ENCODE measurements around the gene C7orf33.

C7orf33 gene, protein sequence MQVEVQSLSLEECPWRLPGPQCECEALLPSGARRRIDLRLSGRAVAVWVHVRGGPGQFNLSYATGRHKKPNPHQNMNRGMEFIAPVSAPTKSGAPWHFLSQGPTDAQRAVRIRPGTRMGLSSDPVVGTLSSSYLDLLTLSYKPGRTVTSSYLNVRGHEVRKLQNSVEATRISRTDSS
- long read RNA-seq, result 0 reads

DNA sequence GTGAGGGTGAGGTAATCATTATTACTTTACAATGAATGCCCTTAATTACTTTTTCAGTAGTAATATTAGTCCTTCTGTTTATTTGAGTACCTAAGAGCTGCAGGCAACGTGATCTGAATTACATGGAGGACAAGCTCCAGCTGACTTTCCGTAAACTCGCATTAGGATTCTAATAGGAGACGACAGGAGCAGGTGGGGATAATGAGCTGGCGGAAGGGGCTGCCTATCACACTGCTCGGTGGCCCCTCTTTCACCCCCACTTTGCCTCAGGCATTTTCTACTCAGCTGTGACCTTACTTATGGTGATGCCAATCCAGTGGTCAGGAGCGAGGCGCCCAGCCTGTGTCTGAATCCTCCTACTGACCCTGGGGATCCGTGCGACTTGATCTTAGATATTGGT lies at the start of gene C7orf33:
TSS of gene C7orf33 (plus strand) at position 296 of the 400 bp plus-strand sequence. CDS start 160 bp downstream, outside the sequence.
- no peak for TF ChIP-seq POLR2AphosphoS5 (IDR thresholded peaks at IDR 0.05; ENCODE audit: low read depth)
- no peak for TF ChIP-seq GABPA (IDR thresholded peaks at IDR 0.05; ENCODE audit: low read depth)
- TF ChIP-seq SPI1 (IDR thresholded peaks at IDR 0.05; ENCODE audit: borderline replicate concordance, low read depth), result no peak
- TF ChIP-seq, protein P1, sequence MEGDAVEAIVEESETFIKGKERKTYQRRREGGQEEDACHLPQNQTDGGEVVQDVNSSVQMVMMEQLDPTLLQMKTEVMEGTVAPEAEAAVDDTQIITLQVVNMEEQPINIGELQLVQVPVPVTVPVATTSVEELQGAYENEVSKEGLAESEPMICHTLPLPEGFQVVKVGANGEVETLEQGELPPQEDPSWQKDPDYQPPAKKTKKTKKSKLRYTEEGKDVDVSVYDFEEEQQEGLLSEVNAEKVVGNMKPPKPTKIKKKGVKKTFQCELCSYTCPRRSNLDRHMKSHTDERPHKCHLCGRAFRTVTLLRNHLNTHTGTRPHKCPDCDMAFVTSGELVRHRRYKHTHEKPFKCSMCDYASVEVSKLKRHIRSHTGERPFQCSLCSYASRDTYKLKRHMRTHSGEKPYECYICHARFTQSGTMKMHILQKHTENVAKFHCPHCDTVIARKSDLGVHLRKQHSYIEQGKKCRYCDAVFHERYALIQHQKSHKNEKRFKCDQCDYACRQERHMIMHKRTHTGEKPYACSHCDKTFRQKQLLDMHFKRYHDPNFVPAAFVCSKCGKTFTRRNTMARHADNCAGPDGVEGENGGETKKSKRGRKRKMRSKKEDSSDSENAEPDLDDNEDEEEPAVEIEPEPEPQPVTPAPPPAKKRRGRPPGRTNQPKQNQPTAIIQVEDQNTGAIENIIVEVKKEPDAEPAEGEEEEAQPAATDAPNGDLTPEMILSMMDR (IDR thresholded peaks at IDR 0.05; ENCODE audit: insufficient read depth, low read length), result no peak
- no peak within 1 kb of the TSS for H3K27ac ChIP-seq (replicated peaks)

GRCh38 chr7:148541891-148542504 lies 48.6 kb upstream of the C7orf33 start:
- Histone ChIP-seq H3K27me3 (ENCODE audit: insufficient read depth, poor library complexity, severe bottlenecking) (no peaks in the 10 kb centered on the region), H3K4me3 (replicated peaks; ENCODE audit: insufficient read depth, low read length) (no peak overlapping the region), H3K27ac (replicated peaks) (no peak overlapping the region)
- no peak for DNase-seq (ENCODE audit: low read depth in 1 of 2, low spot score in 1 of 2)
- TF ChIP-seq, protein P1 (IDR thresholded peaks at IDR 0.05; ENCODE audit: insufficient read depth, low read length), result no peak
- no peak for TF ChIP-seq SPI1 (IDR thresholded peaks at IDR 0.05; ENCODE audit: borderline replicate concordance, low read depth)
- no peak for TF ChIP-seq POLR2AphosphoS5 (IDR thresholded peaks at IDR 0.05; ENCODE audit: low read depth)
- TF ChIP-seq, protein P2, sequence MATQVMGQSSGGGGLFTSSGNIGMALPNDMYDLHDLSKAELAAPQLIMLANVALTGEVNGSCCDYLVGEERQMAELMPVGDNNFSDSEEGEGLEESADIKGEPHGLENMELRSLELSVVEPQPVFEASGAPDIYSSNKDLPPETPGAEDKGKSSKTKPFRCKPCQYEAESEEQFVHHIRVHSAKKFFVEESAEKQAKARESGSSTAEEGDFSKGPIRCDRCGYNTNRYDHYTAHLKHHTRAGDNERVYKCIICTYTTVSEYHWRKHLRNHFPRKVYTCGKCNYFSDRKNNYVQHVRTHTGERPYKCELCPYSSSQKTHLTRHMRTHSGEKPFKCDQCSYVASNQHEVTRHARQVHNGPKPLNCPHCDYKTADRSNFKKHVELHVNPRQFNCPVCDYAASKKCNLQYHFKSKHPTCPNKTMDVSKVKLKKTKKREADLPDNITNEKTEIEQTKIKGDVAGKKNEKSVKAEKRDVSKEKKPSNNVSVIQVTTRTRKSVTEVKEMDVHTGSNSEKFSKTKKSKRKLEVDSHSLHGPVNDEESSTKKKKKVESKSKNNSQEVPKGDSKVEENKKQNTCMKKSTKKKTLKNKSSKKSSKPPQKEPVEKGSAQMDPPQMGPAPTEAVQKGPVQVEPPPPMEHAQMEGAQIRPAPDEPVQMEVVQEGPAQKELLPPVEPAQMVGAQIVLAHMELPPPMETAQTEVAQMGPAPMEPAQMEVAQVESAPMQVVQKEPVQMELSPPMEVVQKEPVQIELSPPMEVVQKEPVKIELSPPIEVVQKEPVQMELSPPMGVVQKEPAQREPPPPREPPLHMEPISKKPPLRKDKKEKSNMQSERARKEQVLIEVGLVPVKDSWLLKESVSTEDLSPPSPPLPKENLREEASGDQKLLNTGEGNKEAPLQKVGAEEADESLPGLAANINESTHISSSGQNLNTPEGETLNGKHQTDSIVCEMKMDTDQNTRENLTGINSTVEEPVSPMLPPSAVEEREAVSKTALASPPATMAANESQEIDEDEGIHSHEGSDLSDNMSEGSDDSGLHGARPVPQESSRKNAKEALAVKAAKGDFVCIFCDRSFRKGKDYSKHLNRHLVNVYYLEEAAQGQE (IDR thresholded peaks at IDR 0.05; ENCODE audit: insufficient replicate concordance, low read depth), result no peak
- TF ChIP-seq GABPA (IDR thresholded peaks at IDR 0.05; ENCODE audit: low read depth), result no peak

More for the DNA sequence above, at the start of gene C7orf33:
- Histone ChIP-seq H3K4me3 (replicated peaks; ENCODE audit: insufficient read depth, low read length) (no peak within 1 kb of the TSS), H3K27me3 (ENCODE audit: insufficient read depth, poor library complexity, severe bottlenecking) (no peaks in the 10 kb centered on the region)
- DNase-seq (ENCODE audit: low read depth in 1 of 2, low spot score in 1 of 2), result no peak

GRCh38 chr7:148543302-148543701 lies 47.3 kb upstream of the C7orf33 start:
- DNase-seq (ENCODE audit: low read depth in 1 of 2, low spot score in 1 of 2), result no peak
- no peak for TF ChIP-seq SPI1 (IDR thresholded peaks at IDR 0.05; ENCODE audit: borderline replicate concordance, low read depth)
- TF ChIP-seq, protein P2 (IDR thresholded peaks at IDR 0.05; ENCODE audit: insufficient replicate concordance, low read depth), result no peak
- no peak for TF ChIP-seq POLR2AphosphoS5 (IDR thresholded peaks at IDR 0.05; ENCODE audit: low read depth)
- TF ChIP-seq GABPA (IDR thresholded peaks at IDR 0.05; ENCODE audit: low read depth), result no peak
- TF ChIP-seq, protein P1 (IDR thresholded peaks at IDR 0.05; ENCODE audit: insufficient read depth, low read length), result no peak
- no peaks in the 10 kb centered on the region for H3K27me3 ChIP-seq (ENCODE audit: insufficient read depth, poor library complexity, severe bottlenecking)
- H3K27ac ChIP-seq (replicated peaks), result no peak overlapping the region
- H3K4me3 ChIP-seq (replicated peaks; ENCODE audit: insufficient read depth, low read length), result no peak overlapping the region
